Panc1 (cell line): ENCODE results near the gene LHFPL3.

Experiments used
- CTCF ChIP-seq: fragments of 450-650 bp; IDR thresholded peaks from 2 replicates; pipeline ENCODE4 v1.5.1; 2017; ENCODE audit warnings: mild to moderate bottlenecking
- POLR2AphosphoS5 ChIP-seq: IDR thresholded peaks from 2 replicates; pipeline ENCODE4 v1.6.1; 2012; ENCODE audit warnings: mild to moderate bottlenecking, low read depth, low read length, moderate library complexity
- SIN3A ChIP-seq: IDR thresholded peaks from 2 replicates; pipeline ENCODE4 v1.6.1; 2012; ENCODE audit warnings: low read depth, mild to moderate bottlenecking, low read length, moderate library complexity, borderline replicate concordance; ENCODE audit not compliant: insufficient read depth

- TF ChIP-seq CTCF, result no peak
- TF ChIP-seq POLR2AphosphoS5, result no peak
- TF ChIP-seq SIN3A, result no peak
Observed at GRCh38 chr7:104552102-104552501, 223.7 kb downstream of the LHFPL3 start.
